GM19043 (cell line): ENCODE data around the gene NPTX2.

Experiments used
- ATAC-seq: cut with Tn5 transposase; IDR thresholded peaks from one replicate; pipeline ENCODE4 v1.9.1; 2021; ENCODE audit warnings: low read depth; ENCODE audit not compliant: unreplicated experiment

Gene NPTX2

GRCh38 chr7:98647326-98647725, 30.2 kb downstream of the NPTX2 start:
- no peak for ATAC-seq

DNA sequence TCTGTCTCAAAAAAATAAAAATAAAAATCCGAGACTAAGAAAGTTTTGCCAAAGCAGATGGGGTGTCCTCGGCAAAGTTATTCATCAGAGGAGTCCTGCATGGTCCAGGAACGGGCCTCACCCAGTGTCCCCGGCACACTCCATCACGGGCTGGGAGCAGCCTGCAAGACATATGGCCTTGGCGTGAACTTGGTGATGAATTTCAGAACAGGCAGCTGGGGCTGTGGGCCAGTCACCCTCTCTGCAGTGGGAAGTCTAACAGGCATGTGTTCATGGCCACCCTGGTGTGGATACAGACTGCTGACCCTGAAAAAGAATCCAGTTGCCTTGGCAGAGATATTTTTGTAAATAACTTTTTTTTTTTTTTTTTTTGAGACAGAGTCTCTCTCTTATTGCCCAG, 34.7 kb downstream of the NPTX2 start:
- no peak for ATAC-seq

DNA sequence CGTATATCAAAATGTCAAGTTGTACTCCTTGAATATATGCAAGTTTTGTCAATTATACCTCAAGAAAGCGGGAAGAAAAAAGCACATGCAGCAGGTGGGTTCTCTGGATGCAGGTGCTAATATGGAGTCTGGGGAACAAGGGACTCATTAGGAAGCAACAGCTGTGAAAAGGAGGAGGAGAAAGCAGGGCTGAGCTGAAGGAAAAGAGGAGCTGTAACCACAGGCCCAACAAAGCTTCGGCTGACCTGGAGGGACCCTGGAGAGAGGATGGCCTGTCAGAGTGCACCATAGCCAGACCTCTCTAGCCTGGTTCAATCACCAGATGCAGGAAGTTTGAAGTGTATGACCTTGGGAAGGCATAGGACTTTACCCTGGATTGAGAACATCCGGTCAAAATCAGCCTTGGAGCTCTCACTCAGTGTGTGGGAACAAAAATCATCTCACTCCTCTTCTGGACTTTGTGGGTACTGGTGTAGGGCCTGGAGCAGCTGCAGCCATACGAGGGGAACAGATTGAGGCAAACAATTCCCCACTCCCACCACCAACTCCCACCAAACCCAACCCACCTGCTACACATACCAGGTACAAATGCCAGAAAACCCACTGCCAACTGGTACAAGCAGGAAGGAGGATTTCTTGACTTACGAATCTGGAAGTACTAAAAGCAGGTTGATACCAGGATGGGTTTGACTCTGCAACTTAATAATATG, 36.7 kb downstream of the NPTX2 start:
- no peak for ATAC-seq

GRCh38 chr7:98654524-98655272, 37.6 kb downstream of the NPTX2 start:
- ATAC-seq: no peak

DNA sequence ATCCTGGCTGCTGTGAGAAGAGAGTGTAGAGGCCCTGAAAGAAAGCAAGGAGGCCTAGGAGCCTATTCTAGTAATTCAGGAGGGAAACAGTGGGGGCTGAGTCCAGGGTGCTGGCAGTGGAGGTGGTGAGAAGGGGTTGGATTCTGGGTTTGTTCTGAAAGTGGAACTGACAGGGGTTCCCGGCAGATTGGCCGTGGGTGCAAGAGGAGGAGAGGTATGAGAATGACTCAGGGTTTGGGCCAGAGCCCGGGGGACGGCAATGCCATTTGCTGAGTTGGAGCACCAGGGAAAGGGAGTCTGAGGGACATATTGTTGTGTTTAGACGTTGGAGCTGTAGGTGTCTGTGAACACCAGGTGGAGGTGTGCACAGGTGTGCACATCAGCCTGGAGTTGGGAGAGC, 38.5 kb downstream of the NPTX2 start:
- ATAC-seq: no peak

DNA sequence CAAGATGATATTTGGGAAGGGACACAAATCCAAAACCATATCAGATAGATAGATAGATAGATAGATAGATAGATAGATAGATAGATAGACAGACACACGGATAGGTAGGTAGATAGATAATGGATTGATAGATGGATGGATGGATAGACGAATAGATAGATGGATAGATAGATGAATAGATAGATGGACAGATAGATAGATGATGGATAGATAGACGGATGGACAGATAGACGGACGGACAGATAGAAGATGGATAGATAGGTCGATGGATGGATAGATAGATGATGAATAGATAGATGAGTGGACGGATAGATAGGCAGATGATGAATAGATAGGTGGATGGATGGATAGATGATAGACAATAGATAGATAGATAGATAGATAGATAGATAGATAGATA, 39.8 kb downstream of the NPTX2 start:
- no peak for ATAC-seq

DNA sequence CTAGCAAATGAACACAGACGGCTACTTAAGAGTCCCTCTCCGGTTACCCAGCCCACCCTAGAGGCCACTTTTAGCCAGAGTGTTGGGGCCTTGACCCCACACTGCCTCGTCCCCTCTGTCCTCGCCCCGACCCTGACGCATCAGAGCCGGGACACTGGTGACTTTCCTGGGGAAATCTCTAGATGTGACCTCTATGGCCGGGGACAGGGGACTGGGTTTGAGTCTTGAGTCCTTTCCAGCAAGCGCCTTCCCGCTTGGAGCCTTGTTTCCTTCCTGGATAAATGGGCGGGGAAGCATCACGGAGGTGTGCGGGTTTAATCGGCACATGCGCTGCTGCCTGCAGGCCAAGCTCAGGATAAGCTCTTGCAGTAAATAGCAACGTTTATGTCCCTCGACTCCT, 40.7 kb downstream of the NPTX2 start:
- ATAC-seq: no peak

GRCh38 chr7:98659756-98660155, 42.7 kb downstream of the NPTX2 start:
- no peak for ATAC-seq

GRCh38 chr7:98661607-98662006, 44.5 kb downstream of the NPTX2 start:
- no peak for ATAC-seq

- ATAC-seq: no peak
Measured at GRCh38 chr7:98662289-98662688, 45.2 kb downstream of the NPTX2 start.

GRCh38 chr7:98664882-98665281, 47.8 kb downstream of the NPTX2 start:
- ATAC-seq: no peak

GRCh38 chr7:98668255-98668654, 51.2 kb downstream of the NPTX2 start:
- no peak for ATAC-seq

DNA sequence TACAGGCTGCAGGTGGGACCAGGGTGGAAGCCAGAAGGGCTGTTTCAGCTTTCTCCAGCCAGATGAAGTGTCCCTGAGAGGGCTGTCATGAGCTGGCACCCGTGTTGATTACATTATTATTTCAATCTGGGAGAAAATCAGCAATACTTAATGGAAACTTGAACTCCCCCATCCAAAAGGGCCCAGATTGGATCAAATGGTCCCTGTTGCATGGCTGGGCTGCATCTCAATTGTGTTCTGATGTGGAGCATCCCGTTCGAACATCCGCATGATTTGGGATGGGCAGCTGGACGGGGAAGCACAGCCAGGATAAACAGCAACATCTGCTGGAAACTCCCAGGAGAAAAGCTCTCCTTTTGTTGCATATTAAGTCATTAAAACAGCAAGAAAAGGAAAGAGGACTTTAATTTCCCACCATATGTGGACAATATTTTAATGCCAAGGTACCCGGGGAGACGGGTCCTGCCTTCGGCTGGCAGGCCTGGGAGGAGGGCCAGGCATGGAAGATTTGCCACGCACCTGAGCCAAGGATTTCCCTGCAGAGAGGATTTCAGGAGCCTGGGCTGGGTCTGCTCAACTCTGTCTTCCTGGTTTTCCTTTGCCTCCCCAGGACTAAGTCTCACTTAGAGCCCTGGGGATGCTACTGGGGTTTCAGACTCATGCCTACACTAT, 52.4 kb downstream of the NPTX2 start:
- ATAC-seq: no peak

DNA sequence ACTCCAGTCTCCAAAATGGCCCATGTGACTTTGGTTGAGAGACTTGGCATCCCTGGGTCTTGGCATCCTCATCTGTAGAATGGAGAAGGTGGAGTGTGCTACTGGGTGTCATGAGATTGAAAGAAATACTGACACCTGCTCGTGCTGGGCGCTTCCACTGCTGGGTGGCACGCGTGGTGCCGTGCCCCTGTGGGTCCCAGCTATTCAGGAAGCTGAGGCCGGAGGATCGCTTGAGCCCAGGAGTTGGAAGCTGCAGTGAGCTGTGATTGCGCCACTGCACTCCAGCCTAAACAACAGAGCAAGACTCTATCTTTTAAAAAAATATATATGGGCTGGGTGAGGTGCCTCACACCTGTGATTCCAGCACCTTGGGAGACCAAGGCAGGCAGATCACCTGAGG, 53.1 kb downstream of the NPTX2 start:
- no peak for ATAC-seq

DNA sequence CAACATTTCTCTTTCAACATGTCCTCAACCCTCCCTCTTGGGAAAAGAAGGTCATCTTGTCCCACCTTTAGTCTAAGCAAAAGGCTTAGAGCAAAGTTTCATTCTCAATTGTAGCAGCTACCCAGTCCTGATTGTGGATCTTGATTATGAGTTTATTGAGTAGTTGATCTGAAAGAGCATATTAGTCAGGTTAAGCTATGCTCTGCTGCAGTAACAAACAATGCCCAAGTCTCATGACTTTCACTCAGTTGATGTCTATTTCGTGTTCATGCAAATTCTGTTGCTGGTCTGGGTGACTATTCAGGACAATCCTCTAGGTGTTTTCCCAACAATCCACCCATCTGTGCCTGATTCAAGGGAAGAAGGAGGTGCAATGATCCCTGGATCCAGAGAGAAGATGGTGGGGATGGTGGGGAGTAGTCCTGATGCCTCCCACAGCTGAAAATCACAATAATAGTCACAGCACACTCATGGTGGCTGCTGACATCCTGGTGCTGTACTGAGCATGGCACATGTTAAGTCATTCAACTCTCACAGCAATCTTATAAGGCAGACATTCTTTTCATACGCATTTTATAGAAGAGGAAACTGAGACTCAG, 54.7 kb downstream of the NPTX2 start:
- no peak for ATAC-seq

DNA sequence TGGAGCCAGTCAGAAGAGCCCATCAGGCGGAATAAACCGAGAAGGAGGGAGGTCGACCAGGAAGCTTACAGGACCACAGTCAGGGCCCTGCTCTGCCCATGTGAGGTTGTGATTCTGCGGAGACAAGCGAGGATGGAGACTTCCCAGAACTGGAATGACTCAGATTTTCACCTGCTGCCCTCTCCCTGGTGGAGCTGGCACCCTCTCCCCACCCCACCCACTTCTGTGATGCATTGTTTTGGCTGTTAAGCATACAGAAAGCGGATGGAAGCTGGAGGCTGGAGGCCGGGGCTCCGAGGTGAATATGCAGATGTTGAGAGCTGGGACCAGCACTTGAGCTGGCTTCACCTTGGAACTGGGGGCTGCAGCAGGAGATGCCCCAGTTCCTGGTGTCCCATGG, 57.4 kb downstream of the NPTX2 start:
- ATAC-seq: no peak

GRCh38 chr7:98674881-98675280, 57.8 kb downstream of the NPTX2 start:
- no peak for ATAC-seq

DNA sequence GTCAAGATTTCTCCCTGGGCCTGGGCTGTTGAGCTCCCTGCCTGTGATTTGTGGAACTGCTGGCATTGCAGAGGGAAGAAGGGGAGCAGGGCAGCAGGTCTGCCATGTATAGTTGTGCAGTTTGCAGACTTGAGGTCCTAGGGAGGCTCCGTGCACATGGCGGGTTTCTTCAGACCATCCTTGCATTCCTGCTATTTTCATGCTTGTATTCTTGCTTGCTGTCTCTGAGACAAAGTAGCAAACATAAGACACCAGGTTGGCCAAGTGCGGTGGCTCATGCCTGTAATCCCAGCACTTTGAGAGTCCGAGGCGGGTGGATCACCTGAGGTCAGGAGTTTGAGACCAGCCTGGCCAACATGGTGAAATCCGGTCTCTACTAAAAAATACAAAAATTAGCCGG, 61.1 kb downstream of the NPTX2 start:
- no peak for ATAC-seq
